ENCODE measurements around the gene PSMA7.

DNA sequence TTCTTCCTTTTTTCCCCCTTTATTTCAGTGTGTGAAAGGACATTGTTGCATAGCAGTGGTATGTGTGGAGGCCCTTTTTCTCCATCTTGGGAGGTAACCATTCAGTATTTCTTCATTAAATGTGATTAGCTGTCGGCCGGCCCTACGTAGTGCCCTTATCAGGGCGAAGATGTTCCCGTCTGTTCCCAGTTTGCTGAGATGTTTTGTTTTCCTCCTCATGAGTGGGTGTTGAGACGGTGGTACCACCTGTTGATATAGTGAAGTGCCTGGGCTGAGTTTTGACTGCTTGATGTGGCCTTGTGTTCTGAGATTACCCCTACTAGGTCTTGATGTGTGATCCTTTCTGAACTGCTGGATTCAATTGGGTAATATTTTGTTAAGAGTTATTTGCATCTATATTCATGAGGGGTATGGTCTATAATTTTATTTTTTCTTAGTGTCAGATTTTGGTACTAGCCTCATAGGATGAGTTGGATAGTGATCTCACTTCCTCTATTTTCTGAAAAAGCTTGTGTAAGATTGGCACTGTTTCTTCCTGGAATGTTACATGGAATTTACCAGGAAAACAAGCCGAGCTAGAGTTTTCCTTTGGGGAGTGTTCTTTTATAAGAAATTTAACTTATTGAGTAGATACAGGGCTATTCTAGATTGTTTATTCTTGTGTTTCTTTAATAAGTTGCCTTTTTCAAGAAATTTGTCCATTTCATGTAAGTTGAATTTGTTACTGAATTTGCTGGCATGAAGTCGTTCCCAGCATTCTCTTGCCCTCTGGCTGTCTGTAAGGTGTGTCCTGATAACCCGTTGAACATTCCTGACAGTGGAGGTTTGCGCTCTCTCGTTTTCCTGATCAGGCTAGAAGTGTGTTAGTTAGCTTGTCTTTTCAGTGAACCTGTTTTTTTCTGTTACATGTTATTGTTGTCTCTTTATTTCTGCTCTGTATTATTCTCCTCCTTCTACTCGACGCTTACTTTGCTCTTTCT is 44.0 kb upstream of the PSMA7 start:
- no peak for TF ChIP-seq POLR2A (IDR thresholded peaks at IDR 0.05)
- TF ChIP-seq, protein P1, sequence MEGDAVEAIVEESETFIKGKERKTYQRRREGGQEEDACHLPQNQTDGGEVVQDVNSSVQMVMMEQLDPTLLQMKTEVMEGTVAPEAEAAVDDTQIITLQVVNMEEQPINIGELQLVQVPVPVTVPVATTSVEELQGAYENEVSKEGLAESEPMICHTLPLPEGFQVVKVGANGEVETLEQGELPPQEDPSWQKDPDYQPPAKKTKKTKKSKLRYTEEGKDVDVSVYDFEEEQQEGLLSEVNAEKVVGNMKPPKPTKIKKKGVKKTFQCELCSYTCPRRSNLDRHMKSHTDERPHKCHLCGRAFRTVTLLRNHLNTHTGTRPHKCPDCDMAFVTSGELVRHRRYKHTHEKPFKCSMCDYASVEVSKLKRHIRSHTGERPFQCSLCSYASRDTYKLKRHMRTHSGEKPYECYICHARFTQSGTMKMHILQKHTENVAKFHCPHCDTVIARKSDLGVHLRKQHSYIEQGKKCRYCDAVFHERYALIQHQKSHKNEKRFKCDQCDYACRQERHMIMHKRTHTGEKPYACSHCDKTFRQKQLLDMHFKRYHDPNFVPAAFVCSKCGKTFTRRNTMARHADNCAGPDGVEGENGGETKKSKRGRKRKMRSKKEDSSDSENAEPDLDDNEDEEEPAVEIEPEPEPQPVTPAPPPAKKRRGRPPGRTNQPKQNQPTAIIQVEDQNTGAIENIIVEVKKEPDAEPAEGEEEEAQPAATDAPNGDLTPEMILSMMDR (IDR thresholded peaks at IDR 0.05) = no peak

All from ovary (tissue), 3 donors.